HUES6 (cell line): ENCODE data around the gene TCF3.
A peak's percentile ranks its signal among the peaks of the same experiment; 100 is the strongest.

Source experiments
- H3K27ac ChIP-seq: 2 replicates; pipeline ENCODE4 v1.7.0; 2013; ENCODE audit warnings: low read depth, mild to moderate bottlenecking, low read length, inconsistent platforms
- H3K27me3 ChIP-seq: 2 replicates; pipeline ENCODE4 v1.6.1; 2013; ENCODE audit warnings: low read length; ENCODE audit not compliant: control insufficient read depth, insufficient read depth
- H3K36me3 ChIP-seq: 2 replicates; pipeline ENCODE4 v1.6.1; 2013; ENCODE audit warnings: low read length; ENCODE audit not compliant: control insufficient read depth, insufficient read depth
- H3K4me1 ChIP-seq: 2 replicates; pipeline ENCODE4 v1.6.1; 2013; ENCODE audit warnings: low read length; ENCODE audit not compliant: control insufficient read depth, insufficient read depth
- H3K4me3 ChIP-seq: 2 replicates; pipeline ENCODE4 v1.5.1; 2013; ENCODE audit warnings: low read depth, low read length
- H3K9ac ChIP-seq: one replicate; pipeline ENCODE4 v1.6.1; 2013; ENCODE audit warnings: mild to moderate bottlenecking, low read length
- H3K9me3 ChIP-seq: 2 replicates; pipeline ENCODE4 v1.6.1; 2013; ENCODE audit warnings: low read depth, low read length; ENCODE audit not compliant: control insufficient read depth, insufficient read depth

The TCF3 gene

DNA sequence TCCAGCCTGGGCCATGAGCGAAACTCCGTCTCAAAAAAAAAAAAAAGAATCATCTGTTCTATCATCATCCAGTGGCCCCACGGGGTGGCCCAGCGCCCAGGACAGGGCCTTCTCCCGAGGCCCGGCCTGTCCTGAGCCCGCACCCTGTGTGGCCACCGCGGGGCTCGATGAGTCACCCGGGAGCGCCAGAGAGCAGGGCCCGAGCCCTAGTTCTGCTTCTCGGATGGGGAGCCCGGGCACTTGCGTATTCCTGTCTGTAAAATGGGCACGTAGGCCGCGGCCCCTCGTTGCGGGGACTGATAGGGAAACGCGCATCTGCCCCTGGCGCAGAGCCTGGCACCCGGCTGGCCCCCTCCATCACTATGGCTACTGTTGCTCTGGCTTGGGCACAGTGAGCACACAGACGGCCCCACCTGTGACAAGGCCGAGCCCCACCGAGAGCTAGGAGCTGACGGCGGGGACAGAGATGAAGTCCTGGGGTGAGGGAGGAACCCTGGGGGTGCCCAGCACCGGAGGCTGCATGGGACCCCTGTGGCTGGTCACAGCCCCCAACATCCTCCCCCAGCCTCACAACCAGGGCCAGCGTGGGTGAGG, 25.9 kb downstream of the TCF3 start:
- Histone ChIP-seq H3K4me3 (no peak overlapping the region), H3K36me3 (peaks cover 73% of the 10 kb centered on the region), H3K9ac (no peak overlapping the region), H3K4me1 (no peaks in the 10 kb centered on the region), H3K27ac (no peak overlapping the region), H3K9me3 (no peaks in the 10 kb centered on the region), H3K27me3 (no peaks in the 10 kb centered on the region)

DNA sequence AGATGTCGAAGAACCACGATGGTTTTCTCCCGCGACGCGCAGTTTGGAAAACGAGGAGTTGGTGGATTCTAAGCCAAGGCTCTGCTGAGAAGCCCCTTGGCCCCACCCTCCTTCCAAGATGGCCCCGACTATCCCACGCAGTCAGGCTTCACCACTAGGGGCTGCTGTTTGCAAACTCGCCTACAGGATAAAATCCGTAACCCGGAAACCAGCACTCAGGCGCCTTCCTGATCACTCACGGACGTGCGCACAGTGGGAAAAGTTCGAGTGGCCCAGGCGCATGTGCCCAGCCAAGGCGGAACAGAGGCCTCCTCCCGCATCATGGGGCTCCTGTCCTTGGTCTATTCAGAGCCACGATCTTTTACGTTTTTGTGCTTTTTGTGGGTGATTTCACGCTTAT, 28.0 kb downstream of the TCF3 start:
- Histone ChIP-seq H3K36me3 (peaks cover 75% of the 10 kb centered on the region), H3K27ac (no peak overlapping the region)

DNA sequence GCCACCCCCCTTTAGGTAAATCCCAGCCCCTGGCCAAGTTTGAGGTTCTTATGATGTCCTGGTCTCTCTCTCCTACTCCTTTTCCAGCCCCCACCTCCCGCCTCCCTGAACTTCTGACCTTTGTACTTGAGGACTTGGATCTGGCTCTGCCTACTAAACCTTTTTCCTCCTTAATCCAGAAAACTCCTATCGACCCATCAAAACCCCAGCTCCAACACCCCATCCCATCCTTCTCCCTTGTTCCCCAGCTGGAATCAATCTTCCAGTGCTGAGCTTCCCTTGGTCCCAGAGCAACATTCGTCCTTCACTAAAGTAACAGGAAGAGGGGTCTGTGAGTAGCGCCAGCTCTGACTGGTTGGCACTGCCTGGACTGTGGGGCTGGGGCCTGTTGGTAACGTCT, 29.9 kb downstream of the TCF3 start:
- H3K27ac ChIP-seq = no peak overlapping the region
- H3K9ac ChIP-seq = no peak overlapping the region
- H3K27me3 ChIP-seq = no peaks in the 10 kb centered on the region
- peaks cover 90% of the 10 kb centered on the region for H3K36me3 ChIP-seq
- H3K4me1 ChIP-seq = no peaks in the 10 kb centered on the region
- H3K9me3 ChIP-seq = no peaks in the 10 kb centered on the region
- H3K4me3 ChIP-seq = no peak overlapping the region

More for the DNA sequence above, 28.0 kb downstream of the TCF3 start:
- Histone ChIP-seq H3K4me1 (no peaks in the 10 kb centered on the region), H3K9me3 (no peaks in the 10 kb centered on the region), H3K4me3 (no peak overlapping the region), H3K9ac (no peak overlapping the region), H3K27me3 (no peaks in the 10 kb centered on the region)

DNA sequence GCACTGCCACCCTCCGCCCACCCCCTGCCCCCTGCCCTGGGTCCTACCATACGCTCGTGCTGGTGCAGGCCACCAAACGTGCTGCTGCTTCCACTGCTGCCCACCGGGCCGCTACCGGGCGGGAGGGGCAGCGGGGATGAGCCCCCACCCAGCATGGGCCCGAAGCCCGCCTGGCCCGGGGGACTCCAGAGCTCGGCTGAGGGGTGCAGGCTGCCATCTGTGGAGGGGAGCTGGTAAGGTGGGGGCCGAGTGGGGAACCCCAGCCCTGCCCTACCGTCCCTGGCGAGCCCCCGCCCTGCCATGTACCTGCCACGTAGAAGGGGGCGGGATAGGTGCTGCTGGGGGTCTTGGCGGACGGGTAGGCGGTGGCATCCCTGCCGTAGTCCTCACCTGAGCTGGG, 30.4 kb downstream of the TCF3 start:
- H3K27me3 ChIP-seq = no peaks in the 10 kb centered on the region
- no peaks in the 10 kb centered on the region for H3K4me1 ChIP-seq
- no peak overlapping the region for H3K27ac ChIP-seq
- H3K9me3 ChIP-seq = no peaks in the 10 kb centered on the region
- H3K9ac ChIP-seq = no peak overlapping the region
- peaks cover 91% of the 10 kb centered on the region for H3K36me3 ChIP-seq
- H3K4me3 ChIP-seq = no peak overlapping the region

DNA sequence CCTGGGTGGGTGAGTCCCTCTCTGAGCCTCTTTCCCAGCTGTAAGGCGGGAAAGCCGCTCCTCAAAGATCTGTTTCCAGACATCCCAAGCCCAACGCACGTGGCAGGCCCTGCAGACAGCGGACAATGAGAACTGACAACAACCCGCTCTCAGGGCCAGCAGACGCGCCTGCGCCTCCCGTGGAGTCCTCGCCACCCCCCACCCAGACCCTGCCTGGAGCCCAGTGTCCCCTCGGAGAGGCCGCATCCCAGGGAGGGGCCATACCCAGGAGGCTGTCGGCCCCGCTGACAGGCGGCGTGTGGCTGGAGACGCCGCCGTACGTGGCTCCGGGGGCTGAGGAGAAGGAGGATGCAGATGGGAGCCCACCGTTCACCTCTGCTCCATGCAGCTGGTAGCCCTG, 30.8 kb downstream of the TCF3 start:
- Histone ChIP-seq H3K36me3 (peaks cover 91% of the 10 kb centered on the region), H3K9ac (no peak overlapping the region), H3K9me3 (no peaks in the 10 kb centered on the region), H3K4me3 (no peak overlapping the region), H3K27ac (no peak overlapping the region), H3K27me3 (no peaks in the 10 kb centered on the region), H3K4me1 (no peaks in the 10 kb centered on the region)

DNA sequence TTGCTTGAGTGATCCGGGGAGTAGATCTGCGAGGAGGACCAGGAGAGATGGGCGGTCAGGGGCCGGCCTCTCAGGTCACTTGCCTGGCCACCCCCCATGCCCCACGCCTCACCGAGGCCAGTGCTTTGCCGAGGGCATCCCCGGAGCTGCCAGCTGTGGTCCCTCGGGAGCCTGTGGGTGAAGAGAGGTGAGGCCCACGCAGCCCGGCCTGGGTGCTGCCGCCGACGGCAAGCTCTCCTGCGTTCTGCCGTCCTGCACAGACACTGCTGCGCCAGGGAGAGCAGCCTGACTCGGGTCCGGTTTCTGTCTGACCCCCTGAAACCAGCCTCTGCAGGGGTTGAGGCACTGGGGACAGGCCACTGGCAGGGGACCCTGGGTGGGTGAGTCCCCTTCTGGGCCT, 31.4 kb downstream of the TCF3 start:
- H3K4me1 ChIP-seq = no peaks in the 10 kb centered on the region
- H3K27ac ChIP-seq = 0 out of 2 replicates have a peak overlapping the region, but pooled peaks have one; percentile 33
- no peaks in the 10 kb centered on the region for H3K9me3 ChIP-seq
- H3K4me3 ChIP-seq = no peak overlapping the region
- H3K36me3 ChIP-seq = peaks cover 91% of the 10 kb centered on the region
- no peak overlapping the region for H3K9ac ChIP-seq
- H3K27me3 ChIP-seq = no peaks in the 10 kb centered on the region

DNA sequence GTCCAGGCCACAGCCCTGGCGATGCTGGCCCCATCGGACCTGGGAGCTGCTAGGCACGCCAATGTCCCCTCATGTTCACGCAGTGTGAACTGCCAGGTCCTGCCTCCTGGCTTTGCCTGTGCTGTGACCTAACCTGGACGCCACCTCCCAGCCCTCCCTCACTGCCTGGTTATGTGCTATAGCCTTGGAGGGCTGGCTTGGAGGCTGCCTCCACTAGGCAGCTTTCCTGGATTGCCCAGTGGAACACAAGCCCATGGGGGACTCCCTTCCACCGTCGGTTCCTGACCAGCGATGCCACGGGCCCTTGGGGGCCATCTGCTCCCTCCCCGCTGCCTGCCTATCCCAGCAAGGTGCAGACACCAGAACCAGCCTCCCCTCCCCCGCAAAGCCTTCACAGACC, 31.9 kb downstream of the TCF3 start:
- Histone ChIP-seq H3K36me3 (peaks cover 91% of the 10 kb centered on the region), H3K27me3 (no peaks in the 10 kb centered on the region), H3K27ac (no peak overlapping the region), H3K4me1 (no peaks in the 10 kb centered on the region), H3K9me3 (no peaks in the 10 kb centered on the region), H3K9ac (no peak overlapping the region), H3K4me3 (no peak overlapping the region)

DNA sequence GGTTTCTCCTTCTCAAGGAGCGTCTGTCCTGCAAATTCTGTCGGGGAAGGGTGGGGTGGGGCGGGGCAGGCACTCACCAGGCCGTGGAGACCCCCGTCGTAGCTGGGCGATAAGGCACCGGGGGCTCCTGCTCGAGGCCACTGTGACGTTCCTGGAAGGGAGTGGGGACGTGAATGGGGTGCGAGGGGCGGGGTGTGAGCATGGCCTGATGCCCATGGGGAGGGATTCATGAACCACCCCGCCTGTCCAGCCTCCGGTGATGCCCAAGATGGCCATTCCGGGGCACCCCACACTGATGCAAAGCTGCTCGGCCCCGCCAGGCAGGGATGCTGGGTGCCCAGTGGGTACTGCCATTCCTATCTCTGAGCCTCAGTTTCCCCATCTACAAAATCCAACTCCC, 32.7 kb downstream of the TCF3 start:
- Histone ChIP-seq H3K27ac (no peak overlapping the region), H3K27me3 (no peaks in the 10 kb centered on the region), H3K36me3 (peaks cover 93% of the 10 kb centered on the region), H3K9ac (no peak overlapping the region), H3K4me3 (no peak overlapping the region), H3K9me3 (no peaks in the 10 kb centered on the region), H3K4me1 (no peaks in the 10 kb centered on the region)

DNA sequence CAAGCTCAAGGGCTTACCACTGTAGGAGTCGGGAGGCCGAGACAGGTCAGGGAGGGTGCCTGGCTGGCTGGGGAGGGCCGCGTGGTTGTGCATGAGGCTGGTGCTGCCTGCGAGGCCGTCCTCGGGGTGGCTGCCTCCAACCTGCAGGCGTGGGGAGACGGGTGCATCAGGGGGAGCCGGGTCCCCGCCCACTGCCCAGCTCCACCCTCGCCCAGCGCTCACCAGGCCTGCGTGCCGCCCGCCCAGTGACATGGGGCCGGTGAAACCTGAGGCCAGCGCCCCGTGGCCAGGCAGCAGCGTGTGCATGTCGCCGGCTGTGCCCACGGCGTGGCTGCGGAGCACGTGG, 33.3 kb downstream of the TCF3 start:
- no peak overlapping the region for H3K27ac ChIP-seq
- H3K9ac ChIP-seq = no peak overlapping the region
- H3K4me1 ChIP-seq = no peaks in the 10 kb centered on the region

DNA sequence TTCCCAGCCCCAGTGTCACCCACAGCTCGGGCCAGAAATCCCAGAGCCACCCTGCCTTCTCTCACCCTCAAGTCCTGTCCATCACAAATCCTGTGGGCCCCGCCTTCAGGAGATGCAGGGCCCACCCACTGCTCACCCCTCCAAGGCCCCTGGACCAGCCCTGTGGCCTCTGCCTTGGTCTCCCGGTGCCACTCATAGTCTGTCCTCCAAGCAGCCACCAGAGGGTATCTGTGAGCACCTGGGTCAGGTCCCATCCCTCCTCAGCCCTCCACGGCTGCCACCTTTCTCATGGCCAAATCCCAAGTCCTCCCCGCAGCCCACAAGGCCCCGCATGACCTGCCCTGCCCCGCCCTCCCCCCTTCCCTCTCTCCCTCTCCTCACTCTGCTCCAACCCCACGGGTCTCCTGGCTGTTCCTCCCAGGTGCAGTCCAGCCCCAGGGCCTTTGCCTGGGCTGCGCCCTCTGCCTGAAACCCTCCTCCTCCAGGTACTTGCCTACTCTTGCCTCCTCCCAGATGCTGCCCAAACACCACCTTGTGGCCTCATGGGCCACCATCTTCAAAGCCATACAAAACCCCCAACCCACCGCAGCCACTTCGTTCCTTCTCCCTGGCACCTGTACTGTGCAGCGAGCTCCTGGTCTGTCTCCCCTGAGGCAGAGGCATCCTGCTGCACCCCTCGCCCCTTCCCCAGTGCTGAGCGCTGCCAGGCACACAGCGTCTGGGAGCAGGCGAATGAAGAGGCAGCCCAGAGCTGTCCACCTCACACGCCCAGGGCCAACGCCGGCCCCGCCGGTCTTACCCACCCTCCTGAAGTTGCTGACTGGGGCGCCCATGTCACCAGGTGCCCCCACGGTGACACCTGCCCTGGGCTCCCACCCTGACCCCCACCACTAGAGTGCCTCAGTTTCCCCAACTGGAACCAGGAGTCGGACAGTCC, 34.0 kb downstream of the TCF3 start:
- no peaks in the 10 kb centered on the region for H3K9me3 ChIP-seq
- H3K36me3 ChIP-seq = peaks cover 94% of the 10 kb centered on the region
- H3K9ac ChIP-seq = no peak overlapping the region
- H3K4me3 ChIP-seq = no peak overlapping the region
- no peaks in the 10 kb centered on the region for H3K27me3 ChIP-seq
- H3K4me1 ChIP-seq = no peaks in the 10 kb centered on the region
- H3K27ac ChIP-seq = no peak overlapping the region

More for the DNA sequence above, 33.3 kb downstream of the TCF3 start:
- Histone ChIP-seq H3K27me3 (no peaks in the 10 kb centered on the region), H3K9me3 (no peaks in the 10 kb centered on the region), H3K36me3 (peaks cover 94% of the 10 kb centered on the region), H3K4me3 (no peak overlapping the region)

DNA sequence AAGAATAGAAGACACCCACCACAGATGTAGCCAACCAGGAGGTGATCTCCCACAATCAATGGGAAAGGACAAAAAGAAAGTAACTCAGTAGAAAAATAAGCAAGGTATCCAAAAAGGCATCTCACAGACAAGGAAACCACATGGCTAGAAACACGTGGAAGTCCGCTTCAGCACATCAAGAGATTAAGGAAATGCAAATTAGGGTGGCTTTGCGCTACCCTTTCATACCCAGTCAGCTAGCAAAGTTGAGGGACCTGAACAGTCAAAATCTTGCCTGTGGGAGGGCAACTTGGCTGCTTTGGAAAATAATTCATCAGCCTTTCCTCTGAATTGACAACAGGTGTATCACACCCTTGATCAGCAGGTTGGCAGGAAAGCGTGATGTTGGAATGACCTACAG, 35.5 kb downstream of the TCF3 start:
- Histone ChIP-seq H3K9ac (no peak overlapping the region), H3K4me3 (no peak overlapping the region), H3K27me3 (no peaks in the 10 kb centered on the region), H3K4me1 (no peaks in the 10 kb centered on the region), H3K36me3 (peaks cover 94% of the 10 kb centered on the region), H3K27ac (no peak overlapping the region), H3K9me3 (no peaks in the 10 kb centered on the region)
